SK-N-SH treated with all-trans-retinoic acid at 6 μM for 48 hours (cell line): Measurements from ENCODE around the gene PARD3.

Experiments used
- ATAC-seq: fragments of 200-7000 bp; cut with Tn5 transposase; 3 replicates; pipeline ENCODE4 v1.9.1; 2020; ENCODE audit warnings: mild to moderate bottlenecking, moderate library complexity
- ARNTL ChIP-seq: fragments of 450-650 bp; formaldehyde crosslinking; IDR thresholded peaks from 2 replicates; pipeline ENCODE4 v1.5.0; 2020; ENCODE audit warnings: low read depth, mild to moderate bottlenecking, moderate library complexity, borderline replicate concordance
- CSDC2 ChIP-seq: fragments of 250-450 bp; sonication (Bioruptor Pico); IDR thresholded peaks from 2 replicates; pipeline ENCODE4 v1.5.0; 2020; ENCODE audit warnings: mild to moderate bottlenecking, moderate library complexity
- ESRRG ChIP-seq: fragments of 250-450 bp; sonication (Bioruptor Pico); IDR thresholded peaks from 2 replicates; pipeline ENCODE4 v1.6.1; 2021; ENCODE audit warnings: mild to moderate bottlenecking
- OSR1 ChIP-seq: fragments of 250-450 bp; sonication (Bioruptor Pico); IDR thresholded peaks from 2 replicates; pipeline ENCODE4 v1.8.0; 2022; ENCODE audit warnings: moderate library complexity, mild to moderate bottlenecking, inconsistent platforms
- PPARA ChIP-seq: fragments of 250-450 bp; sonication (Bioruptor Pico); IDR thresholded peaks from 2 replicates; pipeline ENCODE4 v1.5.0; 2020; ENCODE audit warnings: mild to moderate bottlenecking, borderline replicate concordance
- RARB ChIP-seq: fragments of 250-450 bp; sonication (Bioruptor Pico); IDR thresholded peaks from 2 replicates; pipeline ENCODE4 v1.8.0; 2021; ENCODE audit warnings: mild to moderate bottlenecking, moderate library complexity
- SNAI2 ChIP-seq: fragments of 250-450 bp; sonication (Bioruptor Pico); IDR thresholded peaks from 2 replicates; pipeline ENCODE4 v1.5.0; 2020; ENCODE audit warnings: mild to moderate bottlenecking, moderate library complexity
- TCF4 ChIP-seq: fragments of 250-450 bp; sonication (Bioruptor Pico); IDR thresholded peaks from 2 replicates; pipeline ENCODE4 v1.8.0; 2021; ENCODE audit warnings: mild to moderate bottlenecking, moderate library complexity, borderline replicate concordance
- TOX ChIP-seq: fragments of 250-450 bp; sonication (Bioruptor Pico); IDR thresholded peaks from 2 replicates; pipeline ENCODE4 v1.8.0; 2021; ENCODE audit warnings: mild to moderate bottlenecking, moderate library complexity, borderline replicate concordance
- ZC3H10 ChIP-seq: fragments of 250-450 bp; sonication (Bioruptor Pico); IDR thresholded peaks from 2 replicates; pipeline ENCODE4 v1.5.1; 2021; ENCODE audit warnings: mild to moderate bottlenecking, moderate library complexity
- ZFP3 ChIP-seq: fragments of 250-450 bp; sonication (Bioruptor Pico); IDR thresholded peaks from 2 replicates; pipeline ENCODE4 v1.5.0; 2020; ENCODE audit warnings: mild to moderate bottlenecking, moderate library complexity
- ZFP30 ChIP-seq: fragments of 450-650 bp; formaldehyde crosslinking; IDR thresholded peaks from 2 replicates; pipeline ENCODE4 v1.5.0; 2022; ENCODE audit warnings: mild to moderate bottlenecking, moderate library complexity
- ZNF565 ChIP-seq: fragments of 450-650 bp; formaldehyde crosslinking; conservative IDR thresholded peaks from 2 replicates; pipeline ENCODE4 v1.5.0; 2020; ENCODE audit warnings: low read depth, mild to moderate bottlenecking, moderate library complexity
- ZNF70 ChIP-seq: fragments of 450-650 bp; formaldehyde crosslinking; IDR thresholded peaks from 2 replicates; pipeline ENCODE4 v1.5.0; 2020; ENCODE audit warnings: mild to moderate bottlenecking, moderate library complexity
- ZNF8 ChIP-seq: fragments of 450-650 bp; formaldehyde crosslinking; IDR thresholded peaks from 2 replicates; pipeline ENCODE4 v1.5.0; 2020; ENCODE audit warnings: mild to moderate bottlenecking, moderate library complexity
- TF ChIP-seq, protein P1 (sequence below): fragments of 250-450 bp; sonication (Bioruptor Pico); IDR thresholded peaks from 2 replicates; pipeline ENCODE4 v1.5.1; 2021; ENCODE audit warnings: mild to moderate bottlenecking, moderate library complexity
- TF ChIP-seq, protein P2 (sequence below): fragments of 250-450 bp; sonication (Bioruptor Pico); IDR thresholded peaks from 2 replicates; pipeline ENCODE4 v1.8.0; 2020; ENCODE audit warnings: mild to moderate bottlenecking, moderate library complexity, borderline replicate concordance
- TF ChIP-seq, protein P3 (sequence below): fragments of 250-450 bp; sonication (Bioruptor Pico); IDR thresholded peaks from 2 replicates; pipeline ENCODE4 v1.5.1; 2020; ENCODE audit warnings: low read depth, mild to moderate bottlenecking, moderate library complexity
- TF ChIP-seq, protein P4 (sequence below): fragments of 250-450 bp; sonication (Bioruptor Pico); IDR thresholded peaks from 2 replicates; pipeline ENCODE4 v1.5.0; 2020; ENCODE audit warnings: mild to moderate bottlenecking, moderate library complexity

PARD3 gene

DNA sequence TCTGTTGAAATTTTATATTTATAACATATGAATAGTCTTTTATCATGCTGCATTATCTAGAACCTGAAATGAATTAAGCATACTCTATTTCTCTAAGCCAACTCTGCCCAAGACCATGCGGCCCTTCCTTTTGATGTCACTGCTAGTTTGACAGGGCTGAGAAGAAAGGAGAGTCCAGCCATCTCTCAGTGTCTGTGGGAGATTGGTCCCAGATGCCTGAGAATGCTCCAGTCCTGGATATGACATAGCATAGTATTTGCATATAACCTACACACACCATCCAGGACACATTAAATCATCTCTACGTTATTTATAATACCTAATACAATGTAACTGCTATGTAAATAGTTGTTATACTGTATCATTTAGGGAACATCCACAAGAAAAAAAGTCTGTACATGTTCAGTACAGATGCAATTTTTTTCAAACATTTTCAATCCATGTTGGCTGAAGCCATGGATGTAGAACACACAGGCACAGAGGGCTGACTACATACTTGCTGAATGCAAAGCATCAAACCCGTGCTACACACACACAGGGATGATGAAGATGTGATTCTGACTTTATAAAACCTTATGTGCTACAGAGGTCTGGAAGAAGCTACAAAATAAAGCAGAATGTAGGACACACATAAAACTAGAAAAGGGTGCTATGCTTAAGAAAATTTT is 315.4 kb downstream of the PARD3 start:
- peak; percentile 57; the same call in 1 of the 3 replicates for ATAC-seq
- TF ChIP-seq CSDC2 (CRISPR knock-in tag), result no peak
- TF ChIP-seq, protein P1, sequence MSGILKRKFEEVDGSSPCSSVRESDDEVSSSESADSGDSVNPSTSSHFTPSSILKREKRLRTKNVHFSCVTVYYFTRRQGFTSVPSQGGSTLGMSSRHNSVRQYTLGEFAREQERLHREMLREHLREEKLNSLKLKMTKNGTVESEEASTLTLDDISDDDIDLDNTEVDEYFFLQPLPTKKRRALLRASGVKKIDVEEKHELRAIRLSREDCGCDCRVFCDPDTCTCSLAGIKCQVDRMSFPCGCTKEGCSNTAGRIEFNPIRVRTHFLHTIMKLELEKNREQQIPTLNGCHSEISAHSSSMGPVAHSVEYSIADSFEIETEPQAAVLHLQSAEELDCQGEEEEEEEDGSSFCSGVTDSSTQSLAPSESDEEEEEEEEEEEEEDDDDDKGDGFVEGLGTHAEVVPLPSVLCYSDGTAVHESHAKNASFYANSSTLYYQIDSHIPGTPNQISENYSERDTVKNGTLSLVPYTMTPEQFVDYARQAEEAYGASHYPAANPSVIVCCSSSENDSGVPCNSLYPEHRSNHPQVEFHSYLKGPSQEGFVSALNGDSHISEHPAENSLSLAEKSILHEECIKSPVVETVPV, result no peak
- no peak for TF ChIP-seq ZNF8
- TF ChIP-seq, protein P2, sequence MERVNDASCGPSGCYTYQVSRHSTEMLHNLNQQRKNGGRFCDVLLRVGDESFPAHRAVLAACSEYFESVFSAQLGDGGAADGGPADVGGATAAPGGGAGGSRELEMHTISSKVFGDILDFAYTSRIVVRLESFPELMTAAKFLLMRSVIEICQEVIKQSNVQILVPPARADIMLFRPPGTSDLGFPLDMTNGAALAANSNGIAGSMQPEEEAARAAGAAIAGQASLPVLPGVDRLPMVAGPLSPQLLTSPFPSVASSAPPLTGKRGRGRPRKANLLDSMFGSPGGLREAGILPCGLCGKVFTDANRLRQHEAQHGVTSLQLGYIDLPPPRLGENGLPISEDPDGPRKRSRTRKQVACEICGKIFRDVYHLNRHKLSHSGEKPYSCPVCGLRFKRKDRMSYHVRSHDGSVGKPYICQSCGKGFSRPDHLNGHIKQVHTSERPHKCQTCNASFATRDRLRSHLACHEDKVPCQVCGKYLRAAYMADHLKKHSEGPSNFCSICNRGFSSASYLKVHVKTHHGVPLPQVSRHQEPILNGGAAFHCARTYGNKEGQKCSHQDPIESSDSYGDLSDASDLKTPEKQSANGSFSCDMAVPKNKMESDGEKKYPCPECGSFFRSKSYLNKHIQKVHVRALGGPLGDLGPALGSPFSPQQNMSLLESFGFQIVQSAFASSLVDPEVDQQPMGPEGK (CRISPR knock-in tag), result no peak

DNA sequence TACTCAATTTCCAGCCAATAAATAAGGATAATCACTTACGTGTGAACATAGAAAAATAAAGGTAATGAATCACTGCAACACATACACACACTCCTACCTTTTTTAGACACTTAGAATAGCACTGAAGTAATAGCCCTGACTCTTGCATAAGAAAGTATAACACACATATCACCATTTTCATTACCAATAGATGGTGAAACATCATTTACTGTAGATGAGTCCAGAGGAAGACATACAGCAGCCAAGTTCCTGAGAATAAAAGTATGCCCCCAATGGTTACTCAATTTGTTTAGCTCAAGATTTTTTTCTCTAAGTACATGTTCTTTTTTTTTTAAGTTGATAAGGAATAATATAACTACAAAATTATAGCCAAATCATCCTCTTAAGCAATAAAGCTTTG is 316.3 kb downstream of the PARD3 start:
- ATAC-seq, result no peak
- TF ChIP-seq TOX (CRISPR knock-in tag), result no peak
- no peak for TF ChIP-seq ZNF565 (CRISPR knock-in tag)
- TF ChIP-seq PPARA (CRISPR knock-in tag), result no peak
- TF ChIP-seq, protein P2 (CRISPR knock-in tag), result no peak
- TF ChIP-seq, protein P3, sequence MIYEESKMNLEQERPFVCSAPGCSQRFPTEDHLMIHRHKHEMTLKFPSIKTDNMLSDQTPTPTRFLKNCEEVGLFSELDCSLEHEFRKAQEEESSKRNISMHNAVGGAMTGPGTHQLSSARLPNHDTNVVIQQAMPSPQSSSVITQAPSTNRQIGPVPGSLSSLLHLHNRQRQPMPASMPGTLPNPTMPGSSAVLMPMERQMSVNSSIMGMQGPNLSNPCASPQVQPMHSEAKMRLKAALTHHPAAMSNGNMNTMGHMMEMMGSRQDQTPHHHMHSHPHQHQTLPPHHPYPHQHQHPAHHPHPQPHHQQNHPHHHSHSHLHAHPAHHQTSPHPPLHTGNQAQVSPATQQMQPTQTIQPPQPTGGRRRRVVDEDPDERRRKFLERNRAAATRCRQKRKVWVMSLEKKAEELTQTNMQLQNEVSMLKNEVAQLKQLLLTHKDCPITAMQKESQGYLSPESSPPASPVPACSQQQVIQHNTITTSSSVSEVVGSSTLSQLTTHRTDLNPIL (CRISPR knock-in tag), result no peak
- TF ChIP-seq ZNF70 (CRISPR knock-in tag), result no peak
- TF ChIP-seq TCF4 (CRISPR knock-in tag), result no peak
- TF ChIP-seq OSR1 (CRISPR knock-in tag), result no peak
- no peak for TF ChIP-seq ESRRG
- TF ChIP-seq ZFP3 (CRISPR knock-in tag), result no peak
- no peak for TF ChIP-seq ARNTL (CRISPR knock-in tag)
- no peak for TF ChIP-seq ZNF8
- TF ChIP-seq SNAI2 (CRISPR knock-in tag), result no peak

DNA sequence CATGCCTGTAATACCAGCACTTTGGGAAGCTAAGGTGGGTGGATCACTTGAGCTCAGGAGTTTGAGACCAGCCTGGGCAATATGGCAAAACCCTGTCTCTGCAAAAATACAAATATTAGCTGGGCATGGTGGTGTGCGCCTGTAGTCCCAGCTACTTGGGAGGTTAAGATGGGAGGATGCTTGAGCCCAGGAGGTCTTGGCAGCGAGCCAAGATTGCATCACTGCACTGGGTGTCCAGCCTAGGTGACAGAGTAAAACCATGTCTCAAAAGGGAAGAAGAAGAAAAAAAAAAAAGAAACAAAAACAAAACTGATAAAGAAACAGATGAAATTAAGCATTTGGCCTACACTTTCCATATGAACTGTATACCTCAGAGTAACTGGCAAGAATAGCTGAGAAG is 319.2 kb downstream of the PARD3 start:
- no peak for ATAC-seq
- TF ChIP-seq, protein P3 (CRISPR knock-in tag), result no peak
- TF ChIP-seq ZNF70 (CRISPR knock-in tag), result no peak
- TF ChIP-seq ARNTL (CRISPR knock-in tag), result no peak
- no peak for TF ChIP-seq ESRRG
- TF ChIP-seq, protein P1, result no peak
- no peak for TF ChIP-seq ZNF8
- no peak for TF ChIP-seq TCF4 (CRISPR knock-in tag)

DNA sequence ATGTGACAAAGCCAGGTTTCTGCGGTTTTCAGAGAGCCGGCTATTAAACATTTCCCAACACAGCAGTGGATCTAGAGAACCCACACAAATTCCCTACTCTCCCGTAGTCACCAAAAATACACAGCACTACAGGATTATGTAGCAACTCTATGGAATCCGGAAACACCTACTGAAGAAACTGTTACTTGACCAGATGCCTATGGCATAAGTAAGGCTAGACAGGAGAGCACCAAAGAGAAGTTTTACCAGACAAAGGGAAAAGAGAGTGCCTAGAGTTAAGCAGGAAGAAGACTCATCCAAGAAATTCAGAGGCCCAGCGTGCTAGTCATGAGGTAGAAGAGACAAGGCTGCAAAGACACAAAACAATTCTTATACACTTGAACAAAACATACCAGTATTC is 321.1 kb downstream of the PARD3 start:
- no peak for ATAC-seq
- TF ChIP-seq RARB (CRISPR knock-in tag) (no peak), ZFP30 (no peak), ZC3H10 (CRISPR knock-in tag) (no peak), ZNF565 (CRISPR knock-in tag) (no peak)
- TF ChIP-seq, protein P4, sequence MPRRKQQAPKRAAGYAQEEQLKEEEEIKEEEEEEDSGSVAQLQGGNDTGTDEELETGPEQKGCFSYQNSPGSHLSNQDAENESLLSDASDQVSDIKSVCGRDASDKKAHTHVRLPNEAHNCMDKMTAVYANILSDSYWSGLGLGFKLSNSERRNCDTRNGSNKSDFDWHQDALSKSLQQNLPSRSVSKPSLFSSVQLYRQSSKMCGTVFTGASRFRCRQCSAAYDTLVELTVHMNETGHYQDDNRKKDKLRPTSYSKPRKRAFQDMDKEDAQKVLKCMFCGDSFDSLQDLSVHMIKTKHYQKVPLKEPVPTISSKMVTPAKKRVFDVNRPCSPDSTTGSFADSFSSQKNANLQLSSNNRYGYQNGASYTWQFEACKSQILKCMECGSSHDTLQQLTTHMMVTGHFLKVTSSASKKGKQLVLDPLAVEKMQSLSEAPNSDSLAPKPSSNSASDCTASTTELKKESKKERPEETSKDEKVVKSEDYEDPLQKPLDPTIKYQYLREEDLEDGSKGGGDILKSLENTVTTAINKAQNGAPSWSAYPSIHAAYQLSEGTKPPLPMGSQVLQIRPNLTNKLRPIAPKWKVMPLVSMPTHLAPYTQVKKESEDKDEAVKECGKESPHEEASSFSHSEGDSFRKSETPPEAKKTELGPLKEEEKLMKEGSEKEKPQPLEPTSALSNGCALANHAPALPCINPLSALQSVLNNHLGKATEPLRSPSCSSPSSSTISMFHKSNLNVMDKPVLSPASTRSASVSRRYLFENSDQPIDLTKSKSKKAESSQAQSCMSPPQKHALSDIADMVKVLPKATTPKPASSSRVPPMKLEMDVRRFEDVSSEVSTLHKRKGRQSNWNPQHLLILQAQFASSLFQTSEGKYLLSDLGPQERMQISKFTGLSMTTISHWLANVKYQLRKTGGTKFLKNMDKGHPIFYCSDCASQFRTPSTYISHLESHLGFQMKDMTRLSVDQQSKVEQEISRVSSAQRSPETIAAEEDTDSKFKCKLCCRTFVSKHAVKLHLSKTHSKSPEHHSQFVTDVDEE (CRISPR knock-in tag), result no peak
